ENCODE measurements around the gene LRRFIP1.

DNA sequence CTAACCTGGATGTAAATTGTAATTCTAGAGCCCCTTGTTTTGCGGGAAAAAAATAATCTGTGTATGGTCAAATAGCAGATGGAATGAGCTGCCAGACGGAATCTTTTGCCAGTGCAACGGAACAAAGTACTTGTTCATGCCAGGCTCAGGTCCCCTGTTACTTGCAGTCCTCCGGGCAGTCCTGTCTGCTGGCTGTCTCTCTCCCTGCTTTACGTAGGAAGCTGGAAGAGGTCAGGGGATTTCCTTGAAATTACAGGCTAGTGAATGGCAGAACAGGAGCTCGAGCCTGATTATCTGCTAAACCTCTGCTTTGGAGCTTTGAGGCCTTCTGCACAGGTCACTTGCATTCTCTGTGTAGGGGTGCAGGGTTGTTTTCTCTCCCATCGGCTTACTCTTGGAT is 54.8 kb downstream of the LRRFIP1 start:
- TF ChIP-seq, protein P1, sequence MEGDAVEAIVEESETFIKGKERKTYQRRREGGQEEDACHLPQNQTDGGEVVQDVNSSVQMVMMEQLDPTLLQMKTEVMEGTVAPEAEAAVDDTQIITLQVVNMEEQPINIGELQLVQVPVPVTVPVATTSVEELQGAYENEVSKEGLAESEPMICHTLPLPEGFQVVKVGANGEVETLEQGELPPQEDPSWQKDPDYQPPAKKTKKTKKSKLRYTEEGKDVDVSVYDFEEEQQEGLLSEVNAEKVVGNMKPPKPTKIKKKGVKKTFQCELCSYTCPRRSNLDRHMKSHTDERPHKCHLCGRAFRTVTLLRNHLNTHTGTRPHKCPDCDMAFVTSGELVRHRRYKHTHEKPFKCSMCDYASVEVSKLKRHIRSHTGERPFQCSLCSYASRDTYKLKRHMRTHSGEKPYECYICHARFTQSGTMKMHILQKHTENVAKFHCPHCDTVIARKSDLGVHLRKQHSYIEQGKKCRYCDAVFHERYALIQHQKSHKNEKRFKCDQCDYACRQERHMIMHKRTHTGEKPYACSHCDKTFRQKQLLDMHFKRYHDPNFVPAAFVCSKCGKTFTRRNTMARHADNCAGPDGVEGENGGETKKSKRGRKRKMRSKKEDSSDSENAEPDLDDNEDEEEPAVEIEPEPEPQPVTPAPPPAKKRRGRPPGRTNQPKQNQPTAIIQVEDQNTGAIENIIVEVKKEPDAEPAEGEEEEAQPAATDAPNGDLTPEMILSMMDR (IDR thresholded peaks at IDR 0.05; ENCODE audit: borderline replicate concordance, extremely low read depth, low read length, poor library complexity, severe bottlenecking) = no peak
- TF ChIP-seq EZH2 (IDR thresholded peaks at IDR 0.05; ENCODE audit: borderline replicate concordance, low read depth, low read length, severe bottlenecking) = no peak
